ENCODE data around the gene LAMA4.
"Not testable (repeated sequence)": the region's sequence is repeated elsewhere in the genome, so short reads cannot be mapped to it uniquely, and the experiment has no call there.

LAMA4 gene

GRCh38 chr6:112141707-112142106 is 112.7 kb downstream of the LAMA4 start:
- no peak for DNase-seq

- no peak for DNase-seq
Measured at GRCh38 chr6:112139052-112139451, 115.3 kb downstream of the LAMA4 start.

GRCh38 chr6:112130878-112131277 is 123.5 kb downstream of the LAMA4 start:
- DNase-seq: no peak

GRCh38 chr6:112128208-112128607 is 126.2 kb downstream of the LAMA4 start:
- no peak for DNase-seq

- no peak for DNase-seq
Measured at GRCh38 chr6:112123982-112124381, 130.4 kb downstream of the LAMA4 start.

- no peak for DNase-seq
Measured at GRCh38 chr6:112122756-112123155, 131.6 kb downstream of the LAMA4 start.

- DNase-seq: no peak
Measured at GRCh38 chr6:112118034-112118433, 136.3 kb downstream of the LAMA4 start.

- DNase-seq: no peak
Measured at GRCh38 chr6:112117554-112117953, 136.8 kb downstream of the LAMA4 start.

- no peak for DNase-seq
Measured at GRCh38 chr6:112116221-112116620, 138.1 kb downstream of the LAMA4 start.

- no peak for DNase-seq
Measured at GRCh38 chr6:112114577-112115223, 139.7 kb downstream of the LAMA4 start.

GRCh38 chr6:112113918-112114317 is 140.4 kb downstream of the LAMA4 start:
- no peak for DNase-seq

- no peak for DNase-seq
Measured at GRCh38 chr6:112113431-112113830, 140.9 kb downstream of the LAMA4 start.

GRCh38 chr6:112109262-112109661 is 145.1 kb downstream of the LAMA4 start:
- DNase-seq: peak; percentile 36

- no peak for DNase-seq
Measured at GRCh38 chr6:112106562-112106961, 147.8 kb downstream of the LAMA4 start.

GRCh38 chr6:112106026-112106425 is 148.3 kb downstream of the LAMA4 start:
- DNase-seq: not testable (repeated sequence)

- no peak for DNase-seq
Measured at GRCh38 chr6:112100561-112100960, 153.8 kb downstream of the LAMA4 start.

GRCh38 chr6:112096901-112097300 is 157.5 kb downstream of the LAMA4 start:
- no peak for DNase-seq

- no peak for DNase-seq
Measured at GRCh38 chr6:112087916-112088315, 166.5 kb downstream of the LAMA4 start.

- DNase-seq: peak; percentile 95
Measured at GRCh38 chr6:112087136-112087911, 167.0 kb downstream of the LAMA4 start, which contains the start of the genes FAM229B and TUBE1. Gene FAM229B, plus strand, starts transcription at chr6:112087591. Its CDS starts 11,693 bp downstream, at chr6:112099284. Gene TUBE1, minus strand, starts transcription at chr6:112087482. Its CDS starts 48 bp downstream, at chr6:112087434.

- no peak for DNase-seq
Measured at GRCh38 chr6:112086744-112087135, 167.6 kb downstream of the LAMA4 start.

- DNase-seq: no peak
Measured at GRCh38 chr6:112085286-112086065, 168.9 kb downstream of the LAMA4 start.

GRCh38 chr6:112081569-112081968 is 172.8 kb downstream of the LAMA4 start:
- DNase-seq: no peak

- no peak for DNase-seq
Measured at GRCh38 chr6:112066606-112067005, 187.8 kb downstream of the LAMA4 start.

Measured in retina (tissue), 1 donor.